ENCODE data around the gene RARG. TPM values are rescaled to one million over a fixed set of nuclear protein-coding genes. Genes with fewer than 3 reads are reported as not detected.

Gene RARG
- total and polyA plus RNA-seq, 2 of the 8 experiments (the other 6 are each of a cell fraction or from before 2014, with no cell fraction given): 68.6 to 68.9 TPM

DNA sequence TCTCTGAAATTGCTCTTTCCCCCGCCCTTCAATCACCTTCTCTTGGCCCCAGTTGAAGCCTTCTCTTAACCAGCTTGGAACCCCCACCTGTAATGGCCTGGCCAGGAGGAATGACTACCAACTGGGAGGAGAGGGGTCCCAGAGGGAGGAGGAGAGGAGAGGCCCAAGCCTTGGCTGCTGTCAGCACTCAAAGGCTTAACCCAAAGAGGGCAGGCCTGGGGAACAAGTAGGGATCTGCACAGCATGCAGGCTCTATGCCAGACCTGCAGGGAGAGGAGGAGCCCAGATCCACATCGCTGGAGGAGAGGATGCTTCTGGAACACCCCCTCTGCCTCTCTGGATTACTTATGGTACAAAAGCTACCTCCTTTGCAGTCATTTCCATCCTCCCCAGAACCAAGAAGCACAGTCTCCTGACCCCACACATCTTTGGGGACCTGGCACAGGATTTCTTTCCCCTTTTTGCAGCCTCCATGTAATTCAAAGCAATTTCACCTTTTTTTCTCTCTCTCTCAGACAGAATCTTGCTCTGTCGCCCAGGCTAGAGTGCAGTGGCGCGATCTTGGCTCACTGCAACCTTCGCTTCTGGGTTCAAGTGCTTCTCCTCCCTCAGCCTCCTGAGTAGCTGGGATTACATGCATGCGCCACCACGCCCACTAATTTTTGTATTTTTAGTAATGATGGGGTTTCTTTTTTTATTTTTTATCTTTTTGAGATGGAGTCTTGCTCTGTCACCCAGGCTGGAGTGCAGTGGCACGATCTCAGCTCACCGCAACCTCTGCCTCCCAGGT is 6.2 kb downstream of the RARG start:
- 87% methylated on average over 9 of the region's 10 CpGs; no CpG with 5 or more reads in 1 of the 2 experiments for WGBS, 2 experiments (ENCODE audit: extremely low coverage in 1 of 2, insufficient coverage in 1 of 2, insufficient read length in 1 of 2, insufficient replicate concordance in 2 of 2, low coverage in 1 of 2, low lambda C conversion rate in 2 of 2, missing lambda C conversion rate in 1 of 2)

More for the DNA sequence above, 6.2 kb downstream of the RARG start:
- peaks cover 0 to 7% of the 10 kb centered on the region in 2 experiments; a peak in 1 of 4 replicates for H3K79me2 ChIP-seq (ENCODE audit: control insufficient read depth in 1 of 2, insufficient read depth in 2 of 2, low read length in 2 of 2)
- H3K23ac ChIP-seq (ENCODE audit: insufficient read length): no peak overlapping the region
- no peak overlapping the region for H4K91ac ChIP-seq (replicated peaks; ENCODE audit: insufficient read length, low read length)
- ChIA-PET POLR2A (ENCODE audit: partially characterized antibody) (interaction anchor here (0.9 to 13.6 kb wide), 6 partner anchors 3 to 65 kb away, joined by 3 to 151 read pairs (median 5); partner anchors contain the start of gene RARG), CTCF (ENCODE audit: partially characterized antibody) (interaction anchor here (0.7 to 21.6 kb wide), 13 partner anchors 10 to 50 kb away, joined by 3 to 654 read pairs (median 5); partner anchors contain the start of gene ESPL1)
- H2BK20ac ChIP-seq (ENCODE audit: low read length): no peak overlapping the region; the same call in 1 of the 2 replicates
- H3K9me3 ChIP-seq (ENCODE audit: insufficient read depth in 2 of 2, low read depth in 1 of 2, low read length in 1 of 2): no peaks in the 10 kb centered on the region
- no peaks in the 10 kb centered on the region; a peak in 1 of 8 replicates for H3K36me3 ChIP-seq (ENCODE audit: control insufficient read depth in 2 of 4, insufficient read depth in 4 of 4, low read length in 3 of 4)
- H2BK15ac ChIP-seq (ENCODE audit: low read length): 0 out of 2 replicates have a peak overlapping the region, but pooled peaks have one; percentile 46
- H3K4me3 ChIP-seq (ENCODE audit: extremely low read depth in 1 of 4, insufficient read depth in 2 of 4, low read depth in 3 of 4, low read length in 4 of 4): no peak overlapping the region
- FAIRE-seq (no peak), DNase-seq (ENCODE audit: low read depth in 1 of 2, low spot score in 2 of 2) (no peak)
- TF ChIP-seq USF2 (IDR thresholded peaks at IDR 0.05; ENCODE audit: low read length) (no peak), RAD21 (IDR thresholded peaks at IDR 0.05 in 1 of 2, conservative IDR thresholded peaks at IDR 0.05 in 1 of 2; ENCODE audit: low read depth in 2 of 2, low read length in 2 of 2) (no peak; a peak in 1 of 4 replicates), POU5F1 (IDR thresholded peaks at IDR 0.05; ENCODE audit: low read depth, low read length) (no peak)
- H3K14ac ChIP-seq (ENCODE audit: insufficient read length): no peak overlapping the region
- H2BK12ac ChIP-seq (ENCODE audit: low read depth, low read length): peak overlapping the region; percentile 99; the same call in 1 of the 2 replicates
- H4K8ac ChIP-seq (ENCODE audit: extremely low read depth, insufficient read depth, low read length): no peak overlapping the region
- peak overlapping the region; percentile 94; the same call in 1 of the 2 replicates for H2AK5ac ChIP-seq (ENCODE audit: low read depth, low read length)
- H3K9ac ChIP-seq (replicated peaks in 1 of 4; ENCODE audit: extremely low read depth in 1 of 4, low read depth in 3 of 4, low read length in 3 of 4): no peak overlapping the region
- H3K79me1 ChIP-seq (ENCODE audit: low read depth, low read length): no peaks in the 10 kb centered on the region
- no peak overlapping the region for H2BK120ac ChIP-seq (replicated peaks; ENCODE audit: low read depth, low read length)
- H3K23me2 ChIP-seq (ENCODE audit: low read depth, low read length): peaks cover 8% of the 10 kb centered on the region
- H3K27ac ChIP-seq (ENCODE audit: low read depth, low read length): no peak overlapping the region
- no peak overlapping the region for H3K56ac ChIP-seq (replicated peaks; ENCODE audit: insufficient read length, low read depth, low read length)
- no peak overlapping the region for H3K4ac ChIP-seq (replicated peaks; ENCODE audit: insufficient read length, low read depth, low read length)
- H4K20me1 ChIP-seq (replicated peaks in 1 of 2; ENCODE audit: control insufficient read depth in 1 of 2, insufficient read depth in 2 of 2, low read length in 2 of 2): no peaks in the 10 kb centered on the region
- H3K18ac ChIP-seq (ENCODE audit: extremely low read depth, low read length): 0 out of 2 replicates have a peak overlapping the region, but pooled peaks have one; percentile 13
- no peak overlapping the region for H4K5ac ChIP-seq (ENCODE audit: insufficient read length, low read depth, low read length)
- no peak overlapping the region for H2AFZ ChIP-seq (ENCODE audit: low read length)
- peak overlapping the region; percentile 91 for H2BK5ac ChIP-seq (ENCODE audit: low read depth, low read length)
- H3K4me1 ChIP-seq (replicated peaks in 1 of 4; ENCODE audit: control insufficient read depth in 3 of 4, insufficient read depth in 4 of 4, low read length in 3 of 4): peaks cover 35 to 59% (median 41%) of the 10 kb centered on the region in 4 experiments
- H3K27me3 ChIP-seq (replicated peaks in 1 of 4; ENCODE audit: control insufficient read depth in 3 of 4, extremely low read depth in 1 of 4, insufficient read depth in 3 of 4, low read length in 3 of 4): no peaks in the 10 kb centered on the region
- peak overlapping the region in 1 of 2 experiments; percentile 100; a peak in 2 of 4 replicates for H3K4me2 ChIP-seq (ENCODE audit: insufficient read depth in 1 of 2, low read depth in 2 of 2, low read length in 2 of 2)
